Activated CD4-positive, alpha-beta T cell treated with anti-CD3 and anti-CD28 coated beads for 36 hours (primary cell): Measurements from ENCODE around the gene SGCA. TPM values are rescaled to one million over a fixed set of nuclear protein-coding genes. Genes with fewer than 3 reads are reported as not detected.

Source experiments
- ATAC-seq: fragments of 200-7000 bp; cut with Tn5 transposase; one replicate; pipeline ENCODE4 v1.10.0; 2021; ENCODE audit warnings: mild to moderate bottlenecking, moderate library complexity
- CTCF ChIA-PET: fragments of 350-600 bp; sonication (Branson Sonifier 250); formaldehyde crosslinking; loops from one replicate; lab custom pipeline; 2021; ENCODE audit warnings: antibody characterized with exemption; lab: Charles Lee
- POLR2A ChIA-PET: fragments of 350-600 bp; sonication (Branson Sonifier 250); formaldehyde crosslinking; loops from one replicate; lab custom pipeline; 2021; ENCODE audit warnings: antibody characterized with exemption, inconsistent platforms; lab: Charles Lee
- DNase-seq: peaks from one replicate; pipeline ENCODE4 v3.0.0-alpha.2; 2020
- H3K27ac Mint-ChIP-seq: one replicate; pipeline ENCODE4 v1.8.0; 2021; ENCODE audit warnings: mixed read lengths
- H3K27me3 Mint-ChIP-seq: one replicate; pipeline ENCODE4 v1.8.0; 2021; ENCODE audit warnings: mixed read lengths
- H3K36me3 Mint-ChIP-seq: one replicate; pipeline ENCODE4 v1.8.0; 2021; ENCODE audit warnings: low read depth, mixed read lengths
- H3K4me1 Mint-ChIP-seq: one replicate; pipeline ENCODE4 v1.8.0; 2021; ENCODE audit warnings: mixed read lengths
- H3K4me3 Mint-ChIP-seq: one replicate; pipeline ENCODE4 v1.8.0; 2021; ENCODE audit warnings: mild to moderate bottlenecking, moderate library complexity, mixed read lengths
- H3K9me3 Mint-ChIP-seq: one replicate; pipeline ENCODE4 v1.8.0; 2021; ENCODE audit warnings: low read depth, mixed read lengths
- intact Hi-C, 2 experiments: fragments of 100-400 bp; cut with DNase I in 1 of 2; cut with micrococcal nuclease in 1 of 2; formaldehyde crosslinking; loops; one replicate each; pipeline versions ENCODE4 v1.14.2 to v1.15.1; 2022 to 2024; cut with DNase I, micrococcal nuclease
- total RNA-seq, 2 experiments: library from RNA; stranded (reverse); gene quantifications; one replicate each; pipeline ENCODE4 v1.2.3, GENCODE V29; 2021

The SGCA gene
- total RNA-seq, 2 experiments from 2014 or later: 0.26 TPM; not detected in 1

GRCh38 chr17:50190603-50191358 lies 25.0 kb downstream of the SGCA start:
- no peak for DNase-seq
- Mint-ChIP-seq H3K4me3 (no peak overlapping the region), H3K36me3 (no peaks in the 10 kb centered on the region), H3K27ac (no peak overlapping the region), H3K4me1 (no peaks in the 10 kb centered on the region), H3K9me3 (no peaks in the 10 kb centered on the region), H3K27me3 (no peaks in the 10 kb centered on the region)
- intact Hi-C loops: no loop called here
- ATAC-seq: no peak
- ChIA-PET POLR2A (no interaction called here), CTCF (interaction anchor here (0.6 to 0.9 kb wide), 3 partner anchors 10 to 17 kb away, joined by 3 to 4 read pairs (median 3); no protein-coding TSS in a partner anchor)

- Mint-ChIP-seq H3K4me1 (no peaks in the 10 kb centered on the region), H3K4me3 (no peak overlapping the region), H3K27me3 (no peaks in the 10 kb centered on the region), H3K36me3 (no peaks in the 10 kb centered on the region), H3K9me3 (no peaks in the 10 kb centered on the region), H3K27ac (no peak overlapping the region)
- ATAC-seq (no peak), DNase-seq (no peak)
- POLR2A ChIA-PET: no interaction called here
- intact Hi-C loops: no loop called here
- CTCF ChIA-PET: interaction anchor here (0.9 kb wide), 2 partner anchors 9 kb away, joined by 4 read pairs; no protein-coding TSS in a partner anchor
Measured at GRCh38 chr17:50191359-50192143, 25.7 kb downstream of the SGCA start.

- Mint-ChIP-seq H3K36me3 (no peaks in the 10 kb centered on the region), H3K27ac (no peak overlapping the region), H3K9me3 (no peaks in the 10 kb centered on the region), H3K4me3 (no peak overlapping the region), H3K4me1 (no peaks in the 10 kb centered on the region), H3K27me3 (no peaks in the 10 kb centered on the region)
- DNase-seq (no peak), ATAC-seq (no peak)
- CTCF ChIA-PET: interaction anchor here (0.9 kb wide), 1 partner anchor 8 kb away, joined by 4 read pairs; no protein-coding TSS in a partner anchor
- intact Hi-C loops: no loop called here
- POLR2A ChIA-PET: no interaction called here
Measured at GRCh38 chr17:50192144-50192617, 26.4 kb downstream of the SGCA start.

- H3K9me3 Mint-ChIP-seq: no peaks in the 10 kb centered on the region
- POLR2A ChIA-PET: no interaction called here
- no peak overlapping the region for H3K27ac Mint-ChIP-seq
- no peaks in the 10 kb centered on the region for H3K27me3 Mint-ChIP-seq
- CTCF ChIA-PET: interaction anchor here (0.9 to 1.3 kb wide), 2 partner anchors 8 to 23 kb away, joined by 4 read pairs; no protein-coding TSS in a partner anchor
- H3K36me3 Mint-ChIP-seq: no peaks in the 10 kb centered on the region
- DNase-seq (no peak), ATAC-seq (no peak)
- H3K4me1 Mint-ChIP-seq: no peaks in the 10 kb centered on the region
- H3K4me3 Mint-ChIP-seq: no peak overlapping the region
- intact Hi-C loops: no loop called here
Measured at GRCh38 chr17:50192618-50193291, 26.9 kb downstream of the SGCA start.

- DNase-seq (no peak), ATAC-seq (no peak)
- no peak overlapping the region for H3K4me3 Mint-ChIP-seq
- H3K27ac Mint-ChIP-seq: no peak overlapping the region
- H3K4me1 Mint-ChIP-seq: peaks cover 5% of the 10 kb centered on the region
- H3K36me3 Mint-ChIP-seq: no peaks in the 10 kb centered on the region
- H3K9me3 Mint-ChIP-seq: no peaks in the 10 kb centered on the region
- H3K27me3 Mint-ChIP-seq: peaks cover 8% of the 10 kb centered on the region
- CTCF ChIA-PET: interaction anchor here (0.7 kb wide), 1 partner anchor 226 kb away, joined by 3 read pairs; no protein-coding TSS in a partner anchor
- POLR2A ChIA-PET: no interaction called here
- intact Hi-C loops: no loop called here
Measured at GRCh38 chr17:50194140-50194933, 28.5 kb downstream of the SGCA start.

- H3K27me3 Mint-ChIP-seq: peaks cover 11% of the 10 kb centered on the region
- ATAC-seq (no peak), DNase-seq (no peak)
- H3K4me1 Mint-ChIP-seq: peaks cover 9% of the 10 kb centered on the region
- intact Hi-C loops: no loop called here
- ChIA-PET POLR2A (no interaction called here), CTCF (interaction anchor here (1.3 kb wide), 1 partner anchor 16 kb away, joined by 3 read pairs; no protein-coding TSS in a partner anchor)
- H3K27ac Mint-ChIP-seq: no peak overlapping the region
- no peaks in the 10 kb centered on the region for H3K36me3 Mint-ChIP-seq
- no peaks in the 10 kb centered on the region for H3K9me3 Mint-ChIP-seq
- no peak overlapping the region for H3K4me3 Mint-ChIP-seq
Measured at GRCh38 chr17:50194934-50195865, 29.4 kb downstream of the SGCA start.

GRCh38 chr17:50196036-50196435 lies 30.2 kb downstream of the SGCA start:
- no peak for ATAC-seq
- POLR2A ChIA-PET: no interaction called here
- H3K36me3 Mint-ChIP-seq: no peaks in the 10 kb centered on the region
- no peaks in the 10 kb centered on the region for H3K9me3 Mint-ChIP-seq
- H3K27me3 Mint-ChIP-seq: peaks cover 15% of the 10 kb centered on the region
- CTCF ChIA-PET: interaction anchor here (0.5 to 1.8 kb wide), 6 partner anchors 17 to 630 kb away, joined by 3 to 8 read pairs (median 4); no protein-coding TSS in a partner anchor
- no peak overlapping the region for H3K27ac Mint-ChIP-seq
- DNase-seq: no peak
- intact Hi-C loops: no loop called here
- no peak overlapping the region for H3K4me3 Mint-ChIP-seq
- peaks cover 13% of the 10 kb centered on the region for H3K4me1 Mint-ChIP-seq

- intact Hi-C loops: no loop called here
- Mint-ChIP-seq H3K4me1 (peaks cover 16% of the 10 kb centered on the region), H3K27me3 (peaks cover 19% of the 10 kb centered on the region), H3K4me3 (no peak overlapping the region), H3K9me3 (no peaks in the 10 kb centered on the region), H3K36me3 (no peaks in the 10 kb centered on the region), H3K27ac (no peak overlapping the region)
- POLR2A ChIA-PET: no interaction called here
- DNase-seq (no peak), ATAC-seq (no peak)
- CTCF ChIA-PET: interaction anchor here (0.7 to 2.0 kb wide), 7 partner anchors 22 to 103 kb away, joined by 3 to 8 read pairs (median 6); partner anchors contain the start of gene TMEM92
Measured at GRCh38 chr17:50196826-50197225, 31.0 kb downstream of the SGCA start.

- no peaks in the 10 kb centered on the region for H3K9me3 Mint-ChIP-seq
- no peaks in the 10 kb centered on the region for H3K36me3 Mint-ChIP-seq
- ATAC-seq (no peak), DNase-seq (peak; percentile 83)
- intact Hi-C loops: loop anchor here (1.0 kb wide), 2 partner anchors 29 to 81 kb away; no protein-coding TSS in a partner anchor
- H3K27ac Mint-ChIP-seq: no peak overlapping the region
- H3K4me1 Mint-ChIP-seq: peaks cover 16% of the 10 kb centered on the region
- H3K4me3 Mint-ChIP-seq: peak overlapping the region; percentile 20
- ChIA-PET CTCF (interaction anchor here (0.6 to 2.0 kb wide), 11 partner anchors 23 to 437 kb away, joined by 3 to 8 read pairs (median 3); partner anchors contain the start of gene XYLT2), POLR2A (no interaction called here)
- peaks cover 29% of the 10 kb centered on the region for H3K27me3 Mint-ChIP-seq
Measured at GRCh38 chr17:50198026-50198669, 32.3 kb downstream of the SGCA start.
